Stimulated activated naive B cell treated with anti-CD40 and anti-IgM and Interleukin-4, amounts not matched to agents 10 μg/mL and 1 μg/mL and 100 μg/mL, for 72 hours (primary cell): ENCODE results near the gene RSU1.
"Not testable (repeated sequence)": the region's sequence is repeated elsewhere in the genome, so short reads cannot be mapped to it uniquely, and the experiment has no call there.

Experiments used
- ATAC-seq, 2 donors: fragments of 150-1000 bp; cut with Tn5 transposase; replicated peaks; 2 replicates each; pipeline ENCODE4 v1.10.0; 2021; ENCODE audit warnings: moderate library complexity in 1 of 2
- DNase-seq: peaks from one replicate; pipeline ENCODE4 v3.0.0; 2021
- H3K27ac Mint-ChIP-seq: one replicate; pipeline ENCODE4 v1.8.0; 2022; ENCODE audit warnings: mild to moderate bottlenecking, mixed read lengths
- H3K27me3 Mint-ChIP-seq, 2 donors: one replicate each; pipeline ENCODE4 v1.8.0; 2022; ENCODE audit warnings: mixed read lengths in 2 of 2
- H3K36me3 Mint-ChIP-seq, 2 donors: one replicate each; pipeline ENCODE4 v1.8.0; 2022; ENCODE audit warnings: mixed read lengths in 2 of 2, mild to moderate bottlenecking in 1 of 2
- H3K4me1 Mint-ChIP-seq, 2 donors: one replicate each; pipeline ENCODE4 v1.8.0; 2022; ENCODE audit warnings: mixed read lengths in 2 of 2, mild to moderate bottlenecking in 1 of 2
- H3K4me3 Mint-ChIP-seq, 2 donors: one replicate each; pipeline ENCODE4 v1.8.0; 2022; ENCODE audit warnings: mild to moderate bottlenecking in 2 of 2, mixed read lengths in 2 of 2, moderate library complexity in 1 of 2
- H3K9me3 Mint-ChIP-seq, 2 donors: one replicate each; pipeline ENCODE4 v1.8.0; 2022; ENCODE audit warnings: mixed read lengths in 2 of 2, mild to moderate bottlenecking in 1 of 2

The RSU1 gene

GRCh38 chr10:16843252-16843870, 26.1 kb upstream of the RSU1 start:
- peak; percentile 56 to 72 for ATAC-seq
- peaks cover 0 to 1% of the 10 kb centered on the region in 2 donors for H3K4me1 Mint-ChIP-seq
- DNase-seq, result no peak

GRCh38 chr10:16835228-16835627, 18.0 kb upstream of the RSU1 start:
- H3K9me3 Mint-ChIP-seq, result peaks cover 0 to 1% of the 10 kb centered on the region in 2 donors
- no peaks in the 10 kb centered on the region for H3K4me1 Mint-ChIP-seq
- DNase-seq, result no peak
- ATAC-seq, result no peak
- H3K36me3 Mint-ChIP-seq, result peaks cover 0 to 2% of the 10 kb centered on the region in 2 donors
- no peak overlapping the region for H3K27ac Mint-ChIP-seq
- no peak overlapping the region for H3K4me3 Mint-ChIP-seq
- H3K27me3 Mint-ChIP-seq, result peaks cover 0 to 6% of the 10 kb centered on the region in 2 donors

More at GRCh38 chr10:16843252-16843870, 26.1 kb upstream of the RSU1 start:
- peaks cover 0 to 1% of the 10 kb centered on the region in 2 donors for H3K9me3 Mint-ChIP-seq
- no peak overlapping the region for H3K27ac Mint-ChIP-seq
- no peaks in the 10 kb centered on the region for H3K27me3 Mint-ChIP-seq
- H3K4me3 Mint-ChIP-seq, result no peak overlapping the region
- peaks cover 0 to 2% of the 10 kb centered on the region in 2 donors for H3K36me3 Mint-ChIP-seq

GRCh38 chr10:16832351-16833080, 15.3 kb upstream of the RSU1 start:
- H3K27me3 Mint-ChIP-seq, result peaks cover 0 to 6% of the 10 kb centered on the region in 2 donors
- ATAC-seq (no peak), DNase-seq (no peak)
- H3K36me3 Mint-ChIP-seq, result no peaks in the 10 kb centered on the region
- peaks cover 4 to 8% of the 10 kb centered on the region in 2 donors for H3K4me1 Mint-ChIP-seq
- H3K9me3 Mint-ChIP-seq, result no peaks in the 10 kb centered on the region
- H3K4me3 Mint-ChIP-seq, result no peak overlapping the region
- no peak overlapping the region for H3K27ac Mint-ChIP-seq

- no peak for DNase-seq
- Mint-ChIP-seq H3K4me1 (peaks cover 4 to 8% of the 10 kb centered on the region in 2 donors), H3K27ac (no peak overlapping the region), H3K36me3 (no peaks in the 10 kb centered on the region), H3K27me3 (peaks cover 0 to 6% of the 10 kb centered on the region in 2 donors), H3K4me3 (no peak overlapping the region), H3K9me3 (no peaks in the 10 kb centered on the region)
- ATAC-seq, result no peak
These were observed 11.5 kb upstream of the RSU1 start for GRCh38 chr10:16828701-16829175.

GRCh38 chr10:16828114-16828568, 10.9 kb upstream of the RSU1 start:
- DNase-seq, result peak; percentile 47
- Mint-ChIP-seq H3K4me3 (no peak overlapping the region), H3K36me3 (peaks cover 3 to 4% of the 10 kb centered on the region in 2 donors)

GRCh38 chr10:16827474-16827873, 10.2 kb upstream of the RSU1 start:
- DNase-seq, H3K4me1 Mint-ChIP-seq, H3K9me3 Mint-ChIP-seq, ATAC-seq, H3K27ac Mint-ChIP-seq, H3K27me3 Mint-ChIP-seq, H3K4me3 Mint-ChIP-seq: not testable (repeated sequence)
- peaks cover 7 to 10% of the 10 kb centered on the region in 2 donors for H3K36me3 Mint-ChIP-seq

More at GRCh38 chr10:16828114-16828568, 10.9 kb upstream of the RSU1 start:
- no peak overlapping the region for H3K27ac Mint-ChIP-seq
- peak; percentile 73 to 86 for ATAC-seq
- H3K27me3 Mint-ChIP-seq, result peaks cover 0 to 6% of the 10 kb centered on the region in 2 donors
- H3K9me3 Mint-ChIP-seq, result peaks cover 3% of the 10 kb centered on the region in 2 donors
- peaks cover 4 to 8% of the 10 kb centered on the region in 2 donors for H3K4me1 Mint-ChIP-seq

GRCh38 chr10:16822726-16823360, 5.6 kb upstream of the RSU1 start:
- Mint-ChIP-seq H3K9me3 (peaks cover 14 to 18% of the 10 kb centered on the region in 2 donors), H3K4me1 (peaks cover 3 to 5% of the 10 kb centered on the region in 2 donors), H3K36me3 (peaks cover 11 to 21% of the 10 kb centered on the region in 2 donors), H3K4me3 (no peak overlapping the region), H3K27ac (no peak overlapping the region), H3K27me3 (peaks cover 6 to 9% of the 10 kb centered on the region in 2 donors)
- no peak for DNase-seq
- no peak for ATAC-seq

- ATAC-seq, result no peak
- Mint-ChIP-seq H3K36me3 (peaks cover 11 to 21% of the 10 kb centered on the region in 2 donors), H3K27ac (no peak overlapping the region), H3K4me3 (no peak overlapping the region), H3K4me1 (peaks cover 0 to 3% of the 10 kb centered on the region in 2 donors), H3K9me3 (peaks cover 14 to 18% of the 10 kb centered on the region in 2 donors), H3K27me3 (peaks cover 6 to 9% of the 10 kb centered on the region in 2 donors)
- DNase-seq, result no peak
These were observed 4.8 kb upstream of the RSU1 start for GRCh38 chr10:16822027-16822426.

GRCh38 chr10:16820421-16820820, 3.2 kb upstream of the RSU1 start:
- Mint-ChIP-seq H3K27ac (no peak overlapping the region), H3K4me3 (no peak overlapping the region), H3K4me1 (peaks cover 10 to 12% of the 10 kb centered on the region in 2 donors), H3K36me3 (peaks cover 11 to 24% of the 10 kb centered on the region in 2 donors), H3K9me3 (peaks cover 14 to 18% of the 10 kb centered on the region in 2 donors), H3K27me3 (peaks cover 6 to 9% of the 10 kb centered on the region in 2 donors)
- no peak for ATAC-seq
- no peak for DNase-seq

- peaks cover 14 to 16% of the 10 kb centered on the region in 2 donors for H3K4me1 Mint-ChIP-seq
- peaks cover 14 to 18% of the 10 kb centered on the region in 2 donors for H3K9me3 Mint-ChIP-seq
- no peak for DNase-seq
- H3K4me3 Mint-ChIP-seq, result no peak overlapping the region
- ATAC-seq, result no peak
- no peak overlapping the region for H3K27ac Mint-ChIP-seq
- H3K27me3 Mint-ChIP-seq, result peaks cover 6 to 9% of the 10 kb centered on the region in 2 donors
- peaks cover 15 to 28% of the 10 kb centered on the region in 2 donors for H3K36me3 Mint-ChIP-seq
These were observed 2.8 kb upstream of the RSU1 start for GRCh38 chr10:16820018-16820417.

- ATAC-seq (no peak), DNase-seq (no peak)
- H3K36me3 Mint-ChIP-seq, result peaks cover 18 to 31% of the 10 kb centered on the region in 2 donors
- no peak overlapping the region for H3K27ac Mint-ChIP-seq
- no peak overlapping the region for H3K4me3 Mint-ChIP-seq
- H3K27me3 Mint-ChIP-seq, result peaks cover 6 to 9% of the 10 kb centered on the region in 2 donors
- peaks cover 14 to 18% of the 10 kb centered on the region in 2 donors for H3K9me3 Mint-ChIP-seq
- peaks cover 18% of the 10 kb centered on the region in 2 donors for H3K4me1 Mint-ChIP-seq
These were observed 2.2 kb upstream of the RSU1 start for GRCh38 chr10:16819436-16819835.

GRCh38 chr10:16819026-16819425, 1.8 kb upstream of the RSU1 start:
- no peak for ATAC-seq
- H3K27me3 Mint-ChIP-seq, result peaks cover 6 to 9% of the 10 kb centered on the region in 2 donors
- H3K4me1 Mint-ChIP-seq, result peaks cover 18% of the 10 kb centered on the region in 2 donors
- H3K4me3 Mint-ChIP-seq, result no peak overlapping the region
- DNase-seq, result no peak
- H3K9me3 Mint-ChIP-seq, result peaks cover 14 to 18% of the 10 kb centered on the region in 2 donors
- H3K27ac Mint-ChIP-seq, result no peak overlapping the region
- peaks cover 19 to 31% of the 10 kb centered on the region in 2 donors for H3K36me3 Mint-ChIP-seq

- ATAC-seq (no peak), DNase-seq (no peak)
- peak overlapping the region; percentile 92 for H3K27ac Mint-ChIP-seq
- peaks cover 3 to 6% of the 10 kb centered on the region in 2 donors for H3K27me3 Mint-ChIP-seq
- H3K4me1 Mint-ChIP-seq, result peaks cover 20 to 21% of the 10 kb centered on the region in 2 donors
- peaks cover 1 to 4% of the 10 kb centered on the region in 2 donors for H3K9me3 Mint-ChIP-seq
- peak overlapping the region; percentile 93 to 95 for H3K4me3 Mint-ChIP-seq
- H3K36me3 Mint-ChIP-seq, result peaks cover 17 to 21% of the 10 kb centered on the region in 2 donors
These were observed 447 bp downstream of the RSU1 start for GRCh38 chr10:16816830-16817124.

- H3K4me1 Mint-ChIP-seq, result peaks cover 22 to 27% of the 10 kb centered on the region in 2 donors
- peaks cover 22 to 23% of the 10 kb centered on the region in 2 donors for H3K36me3 Mint-ChIP-seq
These were observed 1.1 kb downstream of the RSU1 start for GRCh38 chr10:16816171-16816570.

More at GRCh38 chr10:16816171-16816570, 1.1 kb downstream of the RSU1 start:
- no peak for ATAC-seq
- Mint-ChIP-seq H3K27me3 (peaks cover 0 to 6% of the 10 kb centered on the region in 2 donors), H3K27ac (peak overlapping the region; percentile 62), H3K9me3 (peaks cover 0 to 3% of the 10 kb centered on the region in 2 donors), H3K4me3 (peak overlapping the region; percentile 66 to 93)
- DNase-seq, result no peak
